Measurements from ENCODE around the gene MAST4.

MAST4 gene

GRCh38 chr5:66891184-66891925 lies 295.2 kb downstream of the MAST4 start:
- TF ChIP-seq CTCF (IDR thresholded peaks at IDR 0.05; ENCODE audit: control extremely low read depth, extremely low read depth, low read depth, missing control alignments) = no peak
- no peak for DNase-seq (ENCODE audit: extremely low spot score)
- ChIA-PET POLR2A (no interaction called here), CTCF (interaction anchor here (1.6 kb wide), 1 partner anchor 8 kb away, joined by 5 read pairs; no protein-coding TSS in a partner anchor)

GRCh38 chr5:66892716-66893115 lies 296.5 kb downstream of the MAST4 start:
- DNase-seq (ENCODE audit: extremely low spot score) = no peak
- TF ChIP-seq CTCF (IDR thresholded peaks at IDR 0.05; ENCODE audit: control extremely low read depth, extremely low read depth, low read depth, missing control alignments) = no peak
- ChIA-PET POLR2A (no interaction called here), CTCF (interaction anchor here (1.0 to 1.4 kb wide), 2 partner anchors 9 to 53 kb away, joined by 3 to 5 read pairs; no protein-coding TSS in a partner anchor)

DNA sequence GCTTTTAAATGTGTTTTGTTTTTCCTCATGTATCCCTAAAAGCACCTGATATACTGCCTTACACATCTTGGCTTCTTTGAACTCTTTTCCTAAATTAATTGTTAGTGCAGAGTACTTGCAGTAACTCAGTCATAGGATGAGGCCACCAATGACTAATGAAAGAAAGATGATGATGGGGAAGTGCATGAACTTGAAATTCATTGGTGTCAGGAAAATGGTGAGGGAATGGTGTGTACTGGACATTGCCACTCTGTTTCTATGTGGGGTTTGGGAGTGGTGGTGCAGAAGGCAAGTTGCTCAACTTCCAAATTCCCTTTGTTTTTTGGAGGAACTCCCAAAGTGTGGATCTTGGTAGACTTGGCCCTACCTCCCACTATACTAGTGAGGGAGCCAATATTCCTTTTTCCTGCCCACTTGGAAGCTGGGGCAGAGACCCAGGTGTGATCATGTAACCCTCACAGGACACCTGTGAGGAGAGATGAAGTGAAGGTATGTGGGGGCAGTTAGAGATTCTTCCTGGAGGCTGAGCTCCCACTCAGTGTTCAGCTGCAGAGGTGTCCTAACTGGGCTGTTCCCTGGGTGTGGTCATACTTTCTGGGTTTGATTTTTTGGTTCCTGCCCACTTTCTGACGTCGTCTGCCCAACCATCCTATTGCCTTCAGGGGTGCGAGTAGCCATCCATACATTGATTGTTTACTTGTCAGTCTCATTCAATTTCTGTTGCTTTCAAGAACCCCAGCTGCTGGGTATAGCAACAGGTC lies 298.5 kb downstream of the MAST4 start:
- no peak for TF ChIP-seq CTCF (IDR thresholded peaks at IDR 0.05; ENCODE audit: control extremely low read depth, extremely low read depth, low read depth, missing control alignments)
- POLR2A ChIA-PET = no interaction called here
- DNase-seq (ENCODE audit: extremely low spot score) = no peak
- CTCF ChIA-PET = no interaction called here

DNA sequence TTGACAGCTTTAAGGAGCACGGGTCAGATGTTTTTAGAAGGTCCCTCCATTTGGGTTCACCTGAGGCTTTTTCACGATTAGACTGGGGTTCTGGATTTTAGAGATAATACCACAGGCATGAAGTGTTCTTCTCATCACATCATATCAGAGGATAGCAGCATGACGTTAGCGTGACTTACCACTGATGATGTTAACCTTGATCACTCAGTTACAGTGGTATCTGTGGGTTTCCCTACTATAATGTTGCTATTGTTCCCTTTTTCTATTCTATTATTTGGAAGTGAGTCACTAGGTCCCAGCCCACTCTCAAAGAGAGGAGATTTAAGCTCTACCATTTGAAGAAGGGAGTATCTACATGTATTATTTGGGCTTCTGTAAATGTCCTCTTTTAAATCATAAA lies 300.0 kb downstream of the MAST4 start:
- DNase-seq (ENCODE audit: extremely low spot score) = no peak
- no peak for TF ChIP-seq CTCF (IDR thresholded peaks at IDR 0.05; ENCODE audit: control extremely low read depth, extremely low read depth, low read depth, missing control alignments)
- ChIA-PET CTCF (interaction anchor here (1.2 to 1.3 kb wide), 2 partner anchors 16 to 22 kb away, joined by 3 to 6 read pairs; no protein-coding TSS in a partner anchor), POLR2A (no interaction called here)

- CTCF ChIA-PET = interaction anchor here (1.3 to 1.9 kb wide), 2 partner anchors 11 to 14 kb away, joined by 3 to 5 read pairs; no protein-coding TSS in a partner anchor
- DNase-seq (ENCODE audit: extremely low spot score) = no peak
- POLR2A ChIA-PET = no interaction called here
- no peak for TF ChIP-seq CTCF (IDR thresholded peaks at IDR 0.05; ENCODE audit: control extremely low read depth, extremely low read depth, low read depth, missing control alignments)
Measured at GRCh38 chr5:66897356-66897755, 301.2 kb downstream of the MAST4 start.

GRCh38 chr5:66898241-66898995 lies 302.2 kb downstream of the MAST4 start:
- DNase-seq (ENCODE audit: extremely low spot score) = no peak
- POLR2A ChIA-PET = no interaction called here
- TF ChIP-seq CTCF (IDR thresholded peaks at IDR 0.05; ENCODE audit: control extremely low read depth, extremely low read depth, low read depth, missing control alignments) = no peak
- CTCF ChIA-PET = interaction anchor here (1.4 to 1.9 kb wide), 2 partner anchors 8 to 10 kb away, joined by 5 read pairs; no protein-coding TSS in a partner anchor
